ENCODE results near the gene AIG1. TPM values are rescaled to one million over a fixed set of nuclear protein-coding genes. Genes with fewer than 3 reads are reported as not detected.
"Not testable (repeated sequence)": the region's sequence is repeated elsewhere in the genome, so short reads cannot be mapped to it uniquely, and the experiment has no call there.

Gene AIG1
- total and polyA plus RNA-seq, 12 donors = 21.0 to 55.7 (median 47.2) TPM

- Histone ChIP-seq H3K4me1 (replicated peaks in 1 of 2) (peaks cover 0 to 3% of the 10 kb centered on the region in 2 donors), H3K27me3 (no peaks in the 10 kb centered on the region), H3K27ac (no peak overlapping the region), H3K9me3 (replicated peaks in 1 of 3) (no peaks in the 10 kb centered on the region), H3K4me3 (no peak overlapping the region), H3K36me3 (replicated peaks in 1 of 2) (no peaks in the 10 kb centered on the region)
- no peak for DNase-seq
- TF ChIP-seq POLR2A (IDR thresholded peaks at IDR 0.05) (no peak), CTCF (IDR thresholded peaks at IDR 0.05) (no peak)
- 84 to 93% (median 89%) methylated on average over 6 of the region's 6 CpGs for WGBS, 4 donors
- intact Hi-C loops (cut with DNase I) = no loop called here
Measured at GRCh38 chr6:143245656-143246055, 185.0 kb downstream of the AIG1 start.

- H3K4me3 ChIP-seq; DNase-seq; H3K27me3 ChIP-seq; H3K4me1 ChIP-seq (replicated peaks in 1 of 2); intact Hi-C loops (cut with DNase I); H3K27ac ChIP-seq; H3K36me3 ChIP-seq (replicated peaks in 1 of 2); H3K9me3 ChIP-seq (replicated peaks in 1 of 3): not testable (repeated sequence)
- 93 to 96% (median 95%) methylated on average over 4 of the region's 4 CpGs for WGBS, 4 donors
Measured at GRCh38 chr6:143246166-143246775, 185.6 kb downstream of the AIG1 start.

- Histone ChIP-seq H3K27ac (no peak overlapping the region), H3K36me3 (replicated peaks in 1 of 2) (no peaks in the 10 kb centered on the region), H3K27me3 (no peaks in the 10 kb centered on the region), H3K9me3 (replicated peaks in 1 of 3) (no peaks in the 10 kb centered on the region), H3K4me1 (replicated peaks in 1 of 2) (no peaks in the 10 kb centered on the region), H3K4me3 (no peak overlapping the region)
- intact Hi-C loops (cut with DNase I) = no loop called here
- 63 to 77% (median 64%) methylated on average over 3 of the region's 3 CpGs for WGBS, 4 donors
- no peak for DNase-seq
- TF ChIP-seq CTCF (IDR thresholded peaks at IDR 0.05) = no peak
- TF ChIP-seq POLR2A (IDR thresholded peaks at IDR 0.05) = no peak
Measured at GRCh38 chr6:143247586-143247985, 186.9 kb downstream of the AIG1 start.

GRCh38 chr6:143248359-143248758 is 187.7 kb downstream of the AIG1 start:
- no peak for DNase-seq
- Histone ChIP-seq H3K9me3 (replicated peaks in 1 of 3) (no peaks in the 10 kb centered on the region), H3K27me3 (no peaks in the 10 kb centered on the region), H3K36me3 (replicated peaks in 1 of 2) (no peaks in the 10 kb centered on the region), H3K4me3 (no peak overlapping the region), H3K27ac (no peak overlapping the region), H3K4me1 (replicated peaks in 1 of 2) (no peaks in the 10 kb centered on the region)
- 87 to 94% (median 90%) methylated on average over 3 to 4 of the region's 4 CpGs for WGBS, 4 donors
- intact Hi-C loops (cut with DNase I) = no loop called here
- TF ChIP-seq POLR2A (IDR thresholded peaks at IDR 0.05) (no peak), CTCF (IDR thresholded peaks at IDR 0.05) (no peak)

- WGBS, 4 donors = 95 to 100% (median 99%) methylated on average over 4 of the region's 4 CpGs
- Histone ChIP-seq H3K9me3 (replicated peaks in 1 of 3) (no peaks in the 10 kb centered on the region), H3K4me1 (replicated peaks in 1 of 2) (no peaks in the 10 kb centered on the region), H3K27ac (no peak overlapping the region), H3K4me3 (no peak overlapping the region), H3K27me3 (no peaks in the 10 kb centered on the region), H3K36me3 (replicated peaks in 1 of 2) (no peaks in the 10 kb centered on the region)
- TF ChIP-seq POLR2A (IDR thresholded peaks at IDR 0.05) (no peak), CTCF (IDR thresholded peaks at IDR 0.05) (no peak)
- no peak for DNase-seq
- intact Hi-C loops (cut with DNase I) = no loop called here
Measured at GRCh38 chr6:143251288-143251687, 190.6 kb downstream of the AIG1 start.

Data from adrenal gland (tissue), 12 donors.